Stimulated activated CD4-positive, alpha-beta T cell treated with anti-CD3 and anti-CD28 coated beads, Interleukin-2, amount 100 ng/mL, for 48 hours (primary cell): ENCODE data around the gene SLC44A1.
A peak's percentile ranks its signal among the peaks of the same experiment; 100 is the strongest.
"Not testable (repeated sequence)": the region's sequence is repeated elsewhere in the genome, so short reads cannot be mapped to it uniquely, and the experiment has no call there.

Experiments
- DNase-seq, 2 donors: peaks; one replicate each; pipeline ENCODE4 v3.0.0-alpha.2; 2020

Gene SLC44A1

DNA sequence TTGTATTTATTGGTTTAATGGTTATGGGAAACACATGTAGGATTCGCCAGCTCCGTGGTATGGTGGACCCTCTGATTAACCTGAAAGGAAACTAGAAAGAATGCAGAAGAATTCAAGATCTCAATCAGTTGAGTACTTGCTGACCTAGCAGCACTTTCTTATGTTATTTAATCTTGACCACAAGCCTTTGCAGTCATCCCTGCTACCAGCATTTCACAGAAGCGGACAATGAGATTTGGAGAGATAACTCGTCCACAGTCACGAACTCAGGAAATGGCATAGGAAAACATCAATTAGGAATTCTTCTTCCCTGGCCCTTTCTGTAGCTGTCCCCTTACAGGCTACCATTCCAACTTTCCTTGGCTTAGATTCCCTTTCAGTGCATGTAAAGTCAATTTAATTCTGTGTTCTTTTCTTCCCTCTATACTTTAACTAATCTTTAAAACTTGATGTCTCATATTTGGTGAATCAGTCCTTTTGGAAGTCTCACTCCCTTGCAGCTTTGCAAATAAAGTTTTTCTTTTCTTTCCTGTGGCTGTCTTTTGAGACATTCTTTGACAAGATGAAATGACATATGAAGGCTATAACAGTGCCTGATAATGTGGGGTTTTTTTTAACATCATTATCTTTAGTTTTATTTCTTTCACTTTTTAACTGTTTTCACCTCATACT lies 1.3 kb upstream of the SLC44A1 start:
- DNase-seq: no peak

DNA sequence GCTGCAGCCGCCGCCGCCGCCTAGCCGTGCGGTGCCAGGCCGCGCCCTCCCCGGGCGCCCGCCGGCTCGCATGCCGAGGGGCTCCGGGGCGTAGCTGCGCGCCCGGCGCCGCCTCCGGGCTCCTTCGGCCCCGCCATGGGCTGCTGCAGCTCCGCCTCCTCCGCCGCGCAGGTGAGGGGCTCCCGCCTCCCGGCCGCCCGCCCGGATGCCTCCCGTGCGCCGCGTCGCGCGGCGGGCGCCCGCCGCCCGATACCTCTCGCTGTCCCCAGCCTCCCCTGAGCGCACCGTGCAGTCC lies 230 bp downstream of the SLC44A1 start:
- DNase-seq: no peak

DNA sequence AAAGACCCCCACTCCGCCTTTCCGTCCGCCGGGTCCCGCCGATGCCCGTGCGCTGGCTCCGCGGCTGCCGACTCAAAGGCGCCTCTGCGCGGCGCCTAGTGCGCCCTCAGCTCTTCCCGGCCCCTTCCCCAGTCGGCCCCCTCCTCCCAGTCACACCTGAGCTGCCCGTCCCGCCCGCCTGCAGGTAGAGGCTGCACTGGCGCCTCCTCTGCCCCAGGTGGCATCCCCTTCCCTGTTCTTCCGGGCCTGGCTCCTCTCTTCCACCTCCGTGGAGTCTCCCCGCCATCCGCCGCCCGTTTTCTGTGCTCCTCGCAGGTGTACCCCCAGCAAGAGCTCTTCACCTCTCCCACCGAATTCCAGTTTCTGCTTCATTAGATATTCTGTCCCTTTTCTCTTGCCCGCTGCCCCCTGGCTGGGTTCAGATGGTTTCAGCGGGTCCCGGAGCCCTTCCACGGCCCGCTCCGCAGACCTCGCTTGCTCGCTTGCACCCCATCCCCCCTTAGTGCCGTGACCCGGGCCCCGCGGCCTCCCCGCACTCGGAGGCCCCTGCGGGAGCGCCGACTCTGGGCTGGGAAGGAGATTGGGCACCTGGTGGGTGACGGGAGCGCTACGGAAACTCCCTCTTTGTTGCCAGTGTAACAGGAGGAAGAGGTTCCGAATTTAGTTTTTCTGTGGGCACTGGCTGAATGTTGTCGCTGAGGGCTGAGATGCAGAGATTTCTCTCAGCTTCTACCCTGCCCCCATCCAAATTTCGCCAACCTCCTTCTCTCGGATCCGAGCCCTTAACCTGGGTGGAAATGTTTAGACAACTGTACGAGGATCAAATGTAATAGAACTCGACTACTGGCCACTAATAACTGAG lies 809 bp downstream of the SLC44A1 start:
- peak; percentile 7 to 15 for DNase-seq

DNA sequence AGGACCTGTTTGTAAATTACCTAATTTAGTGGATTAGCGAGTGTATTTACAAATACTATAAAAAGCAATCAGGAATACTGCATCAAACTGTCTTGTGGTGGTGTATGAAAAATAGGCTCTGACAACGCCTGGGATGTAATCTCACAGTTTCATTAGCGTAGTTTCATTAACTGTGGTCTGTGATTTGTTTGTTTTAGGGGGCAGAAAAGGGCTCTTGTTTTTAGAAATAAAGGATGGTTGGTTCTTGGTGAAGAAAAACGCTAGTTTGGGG lies 1.4 kb downstream of the SLC44A1 start:
- no peak for DNase-seq

DNA sequence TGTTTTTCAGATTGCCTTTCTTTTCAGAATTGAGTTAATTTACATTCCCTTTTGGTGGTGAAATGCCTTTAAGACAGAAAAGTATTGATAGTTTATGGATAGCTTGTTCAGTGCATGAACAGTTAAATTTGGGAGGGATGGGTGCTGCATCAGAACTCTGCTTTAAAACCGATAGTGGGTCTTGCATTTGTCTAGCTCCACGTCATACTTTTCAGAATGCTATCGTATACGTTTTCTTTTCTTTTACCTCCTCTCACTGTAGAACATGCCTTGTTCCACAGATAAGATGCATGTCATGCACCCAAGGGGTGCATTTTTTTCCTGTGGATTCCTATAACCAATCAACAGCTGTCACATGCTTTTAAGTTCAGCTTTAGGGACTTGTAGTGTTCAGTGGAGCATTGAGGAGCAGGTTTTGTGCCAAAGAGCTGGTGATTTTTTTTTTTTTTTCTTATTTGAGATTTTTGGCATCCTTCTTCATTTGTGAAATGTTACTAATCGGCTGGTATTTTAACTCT lies 2.3 kb downstream of the SLC44A1 start:
- no peak for DNase-seq

DNA sequence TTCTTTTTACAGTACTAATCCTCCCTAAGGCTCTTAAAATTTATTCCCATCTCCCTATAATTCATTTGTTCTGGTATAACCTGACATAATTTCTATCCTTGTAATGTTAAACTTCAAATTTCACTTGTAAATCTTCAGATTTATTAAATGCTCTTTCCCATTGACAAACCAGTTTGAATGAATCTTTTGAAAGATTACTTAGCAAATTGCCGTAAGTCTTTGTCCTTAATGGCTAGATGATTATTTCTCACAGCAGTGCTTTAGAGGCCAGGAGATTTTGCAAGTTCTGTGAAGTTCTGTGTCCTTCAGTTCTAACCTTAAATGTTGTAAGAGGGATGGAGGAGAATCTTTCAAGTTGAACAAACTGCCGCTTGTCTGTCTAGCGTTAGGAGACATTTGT lies 4.2 kb downstream of the SLC44A1 start:
- DNase-seq: no peak

DNA sequence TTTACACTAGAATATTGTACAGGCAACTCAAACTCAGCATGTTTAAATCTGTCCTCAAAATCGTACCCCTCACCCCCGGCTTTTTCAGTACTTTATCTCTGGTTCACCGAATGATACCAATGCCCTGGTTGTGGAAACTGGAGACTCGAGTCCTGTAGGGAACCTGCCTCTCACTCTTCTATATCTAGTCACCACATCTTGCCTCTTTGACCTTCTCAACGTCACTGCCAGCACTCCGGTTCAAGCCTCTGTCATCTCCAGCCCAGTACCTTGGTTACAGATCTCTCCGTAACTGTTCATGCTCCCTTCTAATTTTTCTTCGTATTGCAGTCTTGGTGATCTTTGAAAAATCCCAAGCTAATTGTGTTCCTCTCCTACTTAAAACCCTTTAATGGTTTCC lies 6.7 kb downstream of the SLC44A1 start:
- DNase-seq: no peak

DNA sequence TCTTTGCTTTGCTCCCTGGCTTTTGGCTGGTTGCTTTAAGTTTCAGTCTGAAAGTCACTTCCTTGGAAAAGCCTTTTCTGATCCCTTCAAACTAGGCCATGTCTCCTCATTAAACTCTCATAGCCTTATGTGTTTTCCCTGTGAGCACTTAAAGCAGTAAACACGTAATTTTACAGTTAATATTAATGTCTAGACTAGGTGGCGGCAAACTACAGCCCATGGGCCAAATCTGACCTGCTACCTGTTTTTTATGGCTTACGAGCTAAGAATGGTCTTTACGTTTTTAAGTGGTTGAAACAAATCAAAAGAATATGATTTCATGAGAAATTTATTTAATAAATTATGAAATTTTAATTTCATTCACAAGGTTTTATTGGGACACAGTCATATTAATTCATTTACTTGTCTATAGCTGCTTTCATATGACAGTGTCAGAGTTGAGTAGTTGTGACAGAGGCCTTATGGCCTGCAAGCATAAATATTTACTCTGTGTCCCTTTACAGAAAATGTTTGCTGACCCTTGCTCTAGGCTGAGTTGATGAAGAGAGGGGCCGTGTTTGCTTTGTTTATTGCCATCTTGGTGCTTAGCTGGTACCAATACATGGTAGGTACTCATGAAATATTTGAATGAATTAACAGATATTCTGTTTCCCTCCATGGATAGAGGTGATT lies 7.4 kb downstream of the SLC44A1 start:
- no peak for DNase-seq

DNA sequence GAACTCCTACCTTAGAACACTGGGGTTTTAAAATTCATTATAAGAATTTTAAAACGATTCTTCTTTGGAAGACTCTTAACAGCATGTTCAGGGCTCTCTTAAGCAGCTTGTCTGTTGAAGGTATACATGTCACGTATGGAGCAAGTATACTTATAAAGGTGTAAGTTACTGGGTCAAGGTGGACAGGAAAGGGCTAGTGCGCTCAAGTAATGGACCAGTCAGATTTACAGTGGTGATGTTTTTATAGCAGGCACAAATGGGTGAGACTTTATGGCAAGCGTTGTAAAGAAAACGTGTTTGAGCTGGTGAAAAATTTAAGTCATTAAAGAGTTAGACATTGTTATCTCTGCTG lies 7.9 kb downstream of the SLC44A1 start:
- DNase-seq: no peak

DNA sequence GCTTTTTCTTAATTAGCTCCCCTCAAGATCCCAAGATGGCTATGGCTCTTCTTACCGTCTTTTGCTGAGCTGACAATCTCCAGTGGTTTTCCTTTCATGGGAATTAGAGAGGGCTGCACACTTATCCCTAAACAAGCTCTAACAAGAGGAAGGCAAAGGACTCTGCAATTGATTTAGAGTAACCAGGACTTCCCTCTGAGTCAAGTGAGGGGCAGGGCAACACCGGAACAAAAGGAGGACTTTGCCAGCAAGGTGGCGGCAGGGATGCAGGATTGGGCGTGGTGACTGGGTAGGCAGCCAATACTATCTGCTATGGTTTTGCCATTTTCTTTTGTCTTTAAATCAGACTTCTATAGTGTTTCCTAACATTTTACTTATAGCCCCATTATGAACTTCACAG lies 9.8 kb downstream of the SLC44A1 start:
- DNase-seq: no peak

DNA sequence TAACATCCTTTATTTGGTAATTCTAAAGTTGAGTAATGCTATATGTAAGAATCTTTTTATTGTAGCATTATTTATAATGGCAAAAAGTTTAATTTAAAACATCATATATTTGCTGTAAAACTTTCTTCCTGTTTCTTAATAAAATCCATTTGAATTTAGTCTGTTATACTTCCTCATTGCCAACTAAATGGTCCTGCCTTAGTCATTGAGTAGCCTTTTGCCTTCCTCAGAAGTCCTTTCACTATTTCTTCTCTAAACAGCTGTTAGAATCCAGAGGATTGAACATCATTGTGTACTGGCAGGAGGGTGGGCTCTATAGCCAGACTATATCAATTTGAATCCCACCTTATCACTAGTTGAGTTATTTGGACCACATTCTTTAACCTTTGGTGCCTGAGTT lies 11.0 kb downstream of the SLC44A1 start:
- DNase-seq: no peak

DNA sequence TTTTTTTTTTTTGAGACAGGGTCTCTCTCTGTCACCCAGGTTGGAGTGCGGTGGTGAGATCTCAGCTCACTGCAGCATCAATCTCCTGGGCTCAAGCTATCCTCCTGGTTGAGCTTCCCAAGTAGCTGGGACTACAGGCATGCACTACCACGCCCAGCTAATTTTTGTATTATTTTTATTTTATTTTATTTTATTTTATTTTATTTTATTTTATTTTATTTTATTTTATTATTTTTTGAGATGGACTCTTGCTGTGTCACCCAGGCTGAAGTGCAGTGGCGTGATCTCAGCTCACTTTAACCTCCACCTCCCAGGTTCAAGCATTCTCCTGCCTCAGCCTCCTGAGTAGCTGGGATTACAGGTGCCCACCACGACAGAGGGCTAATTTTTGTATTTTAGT lies 12.1 kb downstream of the SLC44A1 start:
- not testable (repeated sequence) for DNase-seq

DNA sequence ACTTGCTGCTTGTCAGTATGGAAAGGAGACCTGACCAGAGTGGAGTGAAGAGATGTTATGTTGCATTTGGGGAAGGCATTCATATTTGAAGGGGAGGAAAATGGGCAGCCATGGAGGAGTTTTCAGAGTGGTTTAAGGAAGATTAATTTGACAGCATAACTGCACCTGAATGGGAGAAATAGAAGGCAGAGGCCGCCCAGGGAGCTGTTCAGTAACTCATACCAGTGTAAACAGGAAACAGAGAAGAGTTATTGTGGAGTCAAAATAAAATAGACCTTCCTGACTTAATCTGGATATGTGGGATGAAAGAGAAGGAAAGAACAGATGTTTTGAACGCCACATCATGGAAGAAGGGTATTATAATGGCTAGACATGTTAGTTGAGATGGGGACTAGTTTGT lies 13.4 kb downstream of the SLC44A1 start:
- no peak for DNase-seq

DNA sequence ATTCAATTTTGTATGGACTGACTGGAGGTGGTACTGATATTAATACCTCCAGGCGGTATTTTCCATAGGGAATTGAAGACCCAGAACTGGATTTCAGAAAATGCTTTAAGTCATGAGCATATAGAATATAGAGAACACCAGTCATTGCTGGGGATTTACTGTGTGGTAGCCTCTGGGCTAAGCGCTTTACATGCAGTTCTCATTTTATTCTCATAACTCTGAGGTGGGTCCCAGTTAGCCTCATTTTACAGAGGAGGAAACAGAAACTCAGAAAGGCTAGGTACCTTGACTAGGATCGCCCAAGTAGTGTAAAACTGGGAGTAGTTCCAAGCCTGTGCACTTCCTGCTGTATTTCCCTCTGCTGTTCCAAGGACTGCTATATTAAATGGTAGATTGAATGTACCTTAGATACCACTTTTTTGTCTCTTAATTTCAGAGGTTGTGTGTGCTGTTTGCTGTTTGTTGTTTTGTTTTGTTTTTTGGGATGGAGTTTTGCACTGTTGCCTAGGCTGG lies 13.8 kb downstream of the SLC44A1 start:
- DNase-seq: no peak

DNA sequence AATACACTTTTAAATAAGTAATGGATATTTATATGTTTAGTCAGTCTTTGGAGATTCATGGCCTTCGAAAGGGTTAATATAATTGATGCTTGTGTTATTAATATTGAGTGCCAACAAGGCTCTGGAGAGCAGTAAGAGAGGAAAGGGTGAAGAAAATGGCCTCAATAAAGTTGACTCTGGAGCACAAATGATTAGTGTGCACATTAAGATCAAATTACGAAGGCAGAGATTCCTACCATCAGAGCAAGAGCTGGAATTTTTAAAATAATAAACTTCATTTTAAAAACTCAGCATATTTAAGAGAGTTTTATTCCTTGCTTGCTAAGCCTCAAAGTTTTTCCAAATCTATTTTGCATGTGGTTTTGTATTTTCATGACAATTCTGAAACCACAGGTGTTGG lies 14.8 kb downstream of the SLC44A1 start:
- no peak for DNase-seq

DNA sequence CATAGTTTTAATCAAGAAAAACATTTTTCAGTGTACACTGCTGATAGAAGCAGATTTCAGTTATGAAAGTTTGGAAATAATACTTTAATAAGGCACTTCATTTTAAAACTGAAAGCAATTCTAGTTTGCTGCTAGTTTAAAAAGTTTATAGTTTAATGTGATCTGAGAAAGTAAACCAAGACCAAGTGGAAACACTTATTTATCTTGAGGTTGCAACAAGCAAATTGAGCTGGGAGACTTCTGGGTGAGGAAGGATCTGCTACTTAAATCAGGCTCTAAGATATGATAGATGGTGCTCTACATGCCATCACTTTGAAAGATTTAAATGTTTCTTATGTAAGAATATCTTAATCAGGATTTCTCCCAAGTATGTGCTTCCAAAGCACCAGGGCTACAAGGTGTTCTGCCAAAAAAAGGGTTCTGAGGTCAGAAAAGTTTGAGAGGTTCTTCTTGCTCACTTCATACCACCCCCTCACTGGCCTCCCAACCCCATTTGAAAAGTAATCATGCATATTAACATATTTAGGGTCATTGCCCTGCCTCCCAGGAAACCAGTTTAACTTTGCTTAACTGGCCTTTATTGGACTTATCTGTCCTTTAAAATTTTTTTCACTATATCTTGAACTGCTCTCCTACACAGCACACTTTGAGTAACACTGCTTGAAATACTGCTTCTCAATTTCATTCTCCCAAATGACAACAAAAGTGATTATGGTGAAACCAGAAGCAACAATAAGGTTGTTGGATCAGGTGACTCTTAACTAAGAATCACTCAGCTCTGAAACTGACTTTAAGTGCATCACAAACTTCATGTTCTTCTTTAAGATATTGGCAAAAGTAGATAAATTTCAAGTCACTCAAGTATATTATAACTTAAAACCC lies 15.5 kb downstream of the SLC44A1 start:
- DNase-seq: no peak

DNA sequence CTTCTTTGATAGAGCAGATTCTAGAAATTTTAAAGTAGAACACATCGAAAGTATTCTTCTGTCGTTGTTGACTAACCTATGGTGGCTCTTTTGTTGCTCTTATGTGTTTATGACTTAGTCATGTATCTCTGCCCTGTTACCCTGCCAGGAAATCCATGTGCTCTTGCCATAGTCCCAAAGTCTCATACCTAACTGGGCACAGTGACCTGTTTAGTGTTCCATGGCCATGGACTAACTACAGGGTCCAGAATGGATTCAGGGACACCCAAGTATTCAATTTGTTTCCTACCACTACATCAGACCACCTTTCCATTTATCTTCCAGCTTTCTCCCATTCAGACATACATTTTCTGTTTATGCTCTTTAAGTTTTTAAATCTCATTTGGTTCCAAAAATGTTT lies 18.0 kb downstream of the SLC44A1 start:
- DNase-seq: no peak

DNA sequence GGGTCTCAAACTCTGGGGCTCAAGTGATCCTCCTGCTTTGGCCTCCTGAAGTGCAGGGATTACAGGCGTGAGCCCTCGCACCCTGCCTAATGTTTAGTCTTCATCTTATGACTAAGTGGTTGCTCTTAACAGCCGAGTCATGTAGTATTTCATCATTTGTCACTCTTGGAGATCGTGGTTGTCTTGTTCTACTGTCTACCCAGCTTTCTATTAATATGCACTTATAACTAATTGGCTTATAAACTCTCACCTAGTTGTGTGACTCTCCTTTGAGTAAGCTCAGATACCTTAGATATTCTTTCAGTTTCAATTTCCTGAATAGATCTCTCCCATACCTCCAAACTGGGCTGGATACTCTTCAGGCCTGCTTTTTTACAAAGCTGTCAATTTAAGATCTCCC lies 19.9 kb downstream of the SLC44A1 start:
- DNase-seq: no peak

DNA sequence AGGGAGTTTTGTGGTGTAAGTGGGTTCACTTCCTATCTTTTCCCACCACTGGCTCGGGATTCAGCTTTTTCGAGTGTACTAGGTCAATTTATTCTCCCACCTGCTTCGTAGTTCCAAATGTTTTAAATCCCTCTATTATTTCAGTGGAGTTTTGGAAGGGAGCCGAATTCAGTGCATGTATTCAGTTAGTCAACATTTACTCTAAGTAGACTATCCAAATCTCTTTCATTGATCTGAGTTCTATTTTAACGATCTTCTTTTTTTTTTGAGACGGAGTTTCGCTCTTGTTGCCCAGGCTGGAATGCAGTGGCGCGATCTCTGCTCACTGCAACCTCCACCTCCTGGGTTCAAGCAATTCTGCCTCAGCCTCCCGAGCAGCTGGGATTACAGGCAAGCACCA lies 23.8 kb downstream of the SLC44A1 start:
- DNase-seq: not testable (repeated sequence)

DNA sequence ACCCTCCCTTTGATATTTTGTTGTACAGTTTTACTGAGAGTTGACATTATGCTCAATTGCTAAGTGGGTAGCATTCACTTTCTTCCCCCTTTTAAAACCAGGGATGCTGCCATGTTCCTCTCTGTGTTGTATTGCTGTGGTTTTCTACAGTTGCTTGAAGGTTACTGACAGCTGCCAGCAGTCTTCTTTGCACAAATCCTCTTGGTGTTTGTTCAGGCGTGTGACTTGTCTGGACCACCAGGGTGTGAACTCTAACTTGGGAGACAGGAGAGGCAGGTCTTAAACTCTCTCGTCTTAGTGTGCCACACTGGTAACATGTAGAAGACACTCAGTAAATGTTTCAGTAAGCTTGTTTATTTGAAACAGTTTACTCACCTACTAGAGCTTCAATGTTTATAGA lies 25.1 kb downstream of the SLC44A1 start:
- no peak for DNase-seq

DNA sequence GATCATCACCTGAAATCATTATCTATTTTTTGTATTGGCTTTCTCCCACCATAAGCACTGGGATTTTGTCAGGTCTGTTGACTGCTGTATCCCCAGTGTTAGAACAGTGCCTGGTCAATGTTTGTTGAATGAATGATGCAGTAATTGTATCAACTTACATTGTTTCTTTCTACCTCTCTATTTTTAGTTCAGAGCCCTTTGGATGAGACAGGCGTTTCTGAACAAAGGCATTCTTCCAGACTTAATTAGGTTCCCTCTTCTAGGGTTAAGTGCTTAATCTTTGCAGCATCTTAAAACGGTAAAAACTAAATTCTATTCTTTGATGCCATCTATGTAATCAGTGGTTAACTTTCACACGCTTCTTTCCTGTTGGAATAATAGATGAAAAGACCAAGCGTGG lies 26.3 kb downstream of the SLC44A1 start:
- DNase-seq: no peak

DNA sequence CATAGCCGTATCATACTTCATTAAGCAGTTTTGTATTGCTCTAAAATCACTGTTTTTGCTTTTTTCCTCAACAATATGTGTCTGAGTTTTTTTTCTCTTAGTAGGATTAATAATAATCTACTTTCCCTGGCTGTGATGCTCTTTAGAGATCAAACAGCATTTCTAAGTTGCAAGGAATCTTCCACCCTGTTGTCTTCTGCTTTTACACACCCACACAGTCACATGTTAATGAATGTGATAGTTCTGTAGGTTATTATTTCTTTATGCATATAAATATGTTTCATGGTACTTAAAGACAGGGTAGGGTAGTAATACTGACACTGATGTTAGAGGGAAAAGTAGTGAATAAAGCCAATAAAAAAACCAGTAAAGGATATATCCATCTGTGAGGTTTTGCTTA lies 29.3 kb downstream of the SLC44A1 start:
- no peak for DNase-seq

DNA sequence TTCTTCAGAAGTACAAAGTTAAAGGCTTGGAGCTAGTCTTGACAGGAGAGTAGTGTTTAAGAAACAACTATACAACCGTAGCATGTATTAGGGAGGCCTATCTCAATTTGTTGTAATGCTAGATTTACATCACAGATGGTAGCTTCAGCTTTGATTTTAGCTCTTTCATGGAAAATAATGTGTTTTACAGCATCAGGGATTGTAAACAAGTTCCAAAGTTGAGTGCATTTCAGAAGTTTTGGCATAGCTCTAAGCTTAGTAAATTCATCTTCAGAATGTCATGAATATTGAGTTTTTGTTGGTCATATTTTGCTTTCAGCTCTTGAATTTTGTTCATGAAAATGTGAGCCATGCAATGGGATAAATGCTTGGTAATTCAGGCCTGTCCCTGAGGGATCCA lies 30.7 kb downstream of the SLC44A1 start:
- DNase-seq: no peak
